Measurements from ENCODE around the gene FHOD1. TPM values are rescaled to one million over a fixed set of nuclear protein-coding genes. Genes with fewer than 3 reads are reported as not detected.

The FHOD1 gene
- total and polyA plus RNA-seq, 2 of the 13 experiments (the other 11 are each of a cell fraction or from before 2014, with no cell fraction given) = 20.0 to 20.8 TPM

GRCh38 chr16:67284699-67285646, 37.7 kb upstream of the FHOD1 start:
- Histone ChIP-seq H3K79me2 (ENCODE audit: insufficient read depth, low read length) (no peaks in the 10 kb centered on the region), H3K27me3 (ENCODE audit: control insufficient read depth in 1 of 2, insufficient read depth in 2 of 2, low read length in 2 of 2) (no peaks in the 10 kb centered on the region), H3K4me3 (replicated peaks in 1 of 3; ENCODE audit: insufficient read depth in 1 of 3, low read depth in 2 of 3, low read length in 3 of 3) (no peak overlapping the region), H3K27ac (ENCODE audit: extremely low read length, insufficient read depth, low read length) (no peak overlapping the region), H3K4me2 (ENCODE audit: low read depth, low read length) (no peak overlapping the region; the same call in 1 of the 2 replicates), H3K4me1 (ENCODE audit: insufficient read depth, low read length) (peaks cover 1% of the 10 kb centered on the region), H3K9ac (ENCODE audit: insufficient read depth, low read depth, low read length) (no peak overlapping the region), H3K36me3 (replicated peaks in 1 of 2; ENCODE audit: control insufficient read depth in 1 of 2, insufficient read depth in 2 of 2, low read length in 2 of 2) (no peaks in the 10 kb centered on the region), H2AFZ (ENCODE audit: low read length) (no peak overlapping the region), H4K20me1 (ENCODE audit: insufficient read depth, low read length) (no peaks in the 10 kb centered on the region), H3K9me3 (ENCODE audit: low read length) (no peaks in the 10 kb centered on the region)
- BruUV-seq (replicated peaks) = no TSS peak
- ChIA-PET POLR2A (interaction anchor here (1.0 to 1.6 kb wide), 3 partner anchors 11 to 24 kb away, joined by 3 to 5 read pairs (median 4); no protein-coding TSS in a partner anchor), CTCF (ENCODE audit: low intra/inter-chr PET ratio, low total read pairs) (interaction anchor here (1.1 to 1.3 kb wide), 2 partner anchors 22 to 24 kb away, joined by 4 read pairs; no protein-coding TSS in a partner anchor)
- peak; percentile 54 for DNase-seq (ENCODE audit: low spot score)
- intact Hi-C loops (cut with micrococcal nuclease; ENCODE audit: unreplicated experiment) (no loop called here), in situ Hi-C loops (cut with HindIII; ENCODE audit: extremely low pct_ligation_motif_present, low pct_unique_long_range_greater_than_20kb) (no loop called here)
- peak; percentile 91 for ATAC-seq
- peak; percentile 67 for FAIRE-seq
- WGBS (ENCODE audit: low lambda C conversion rate) = 59% methylated on average over 24 of the region's 34 CpGs
- no peak for TF ChIP-seq CCDC6 (CRISPR knock-in tag; IDR thresholded peaks at IDR 0.05)
- TF ChIP-seq ZFP36L1 (CRISPR knock-in tag; IDR thresholded peaks at IDR 0.05) = no peak
- no peak for TF ChIP-seq EED (CRISPR knock-in tag; IDR thresholded peaks at IDR 0.05)
- no peak for TF ChIP-seq SP1 (IDR thresholded peaks at IDR 0.05)
- no peak for TF ChIP-seq SP1 (CRISPR knock-in tag; IDR thresholded peaks at IDR 0.05)
- TF ChIP-seq ASH2L (IDR thresholded peaks at IDR 0.05; ENCODE audit: insufficient read length, low read depth, low read length) = no peak
- TF ChIP-seq, protein P1, sequence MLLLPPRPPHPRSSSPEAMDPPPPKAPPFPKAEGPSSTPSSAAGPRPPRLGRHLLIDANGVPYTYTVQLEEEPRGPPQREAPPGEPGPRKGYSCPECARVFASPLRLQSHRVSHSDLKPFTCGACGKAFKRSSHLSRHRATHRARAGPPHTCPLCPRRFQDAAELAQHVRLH (CRISPR knock-in tag; IDR thresholded peaks at IDR 0.05; ENCODE audit: borderline replicate concordance, low read depth) = peak; percentile 21; the same call in 1 of the 2 replicates
- no peak for TF ChIP-seq ZNF644 (CRISPR knock-in tag; IDR thresholded peaks at IDR 0.05; ENCODE audit: low read depth)
- TF ChIP-seq STAG1 (CRISPR knock-in tag; IDR thresholded peaks at IDR 0.05) = peak; percentile 76
- no peak for TF ChIP-seq ZNF556 (CRISPR knock-in tag; IDR thresholded peaks at IDR 0.05; ENCODE audit: borderline replicate concordance)
- no peak for TF ChIP-seq RFX3 (CRISPR knock-in tag; IDR thresholded peaks at IDR 0.05)
- TF ChIP-seq ZNF432 (CRISPR knock-in tag; IDR thresholded peaks at IDR 0.05; ENCODE audit: borderline replicate concordance) = no peak
- TF ChIP-seq, protein P2, sequence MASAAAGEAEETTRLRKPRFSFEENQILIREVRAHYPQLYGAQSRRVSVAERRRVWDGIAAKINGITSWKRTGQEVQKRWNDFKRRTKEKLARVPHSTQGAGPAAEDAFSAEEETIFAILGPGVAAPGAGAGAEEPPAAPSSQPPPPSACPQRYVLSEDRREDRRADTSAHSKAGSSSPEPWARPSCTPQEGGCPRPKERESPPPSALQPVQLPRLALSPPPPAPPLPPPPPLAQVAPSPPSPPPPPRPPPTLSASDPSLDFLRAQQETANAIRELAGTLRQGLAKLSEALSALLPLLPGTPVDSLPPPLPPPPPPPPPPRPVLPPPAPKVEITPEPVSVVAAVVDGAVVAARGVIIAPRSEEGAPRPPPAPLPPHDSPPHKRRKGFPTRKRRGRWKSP (CRISPR knock-in tag; IDR thresholded peaks at IDR 0.05) = no peak
- no peak for TF ChIP-seq CBX1 (IDR thresholded peaks at IDR 0.05; ENCODE audit: low read depth)
- no peak for TF ChIP-seq ZSCAN12 (CRISPR knock-in tag; IDR thresholded peaks at IDR 0.05)
- no peak; the same call in 1 of the 2 replicates for TF ChIP-seq ZNF614 (CRISPR knock-in tag; IDR thresholded peaks at IDR 0.05; ENCODE audit: borderline replicate concordance)
- TF ChIP-seq, protein P3, sequence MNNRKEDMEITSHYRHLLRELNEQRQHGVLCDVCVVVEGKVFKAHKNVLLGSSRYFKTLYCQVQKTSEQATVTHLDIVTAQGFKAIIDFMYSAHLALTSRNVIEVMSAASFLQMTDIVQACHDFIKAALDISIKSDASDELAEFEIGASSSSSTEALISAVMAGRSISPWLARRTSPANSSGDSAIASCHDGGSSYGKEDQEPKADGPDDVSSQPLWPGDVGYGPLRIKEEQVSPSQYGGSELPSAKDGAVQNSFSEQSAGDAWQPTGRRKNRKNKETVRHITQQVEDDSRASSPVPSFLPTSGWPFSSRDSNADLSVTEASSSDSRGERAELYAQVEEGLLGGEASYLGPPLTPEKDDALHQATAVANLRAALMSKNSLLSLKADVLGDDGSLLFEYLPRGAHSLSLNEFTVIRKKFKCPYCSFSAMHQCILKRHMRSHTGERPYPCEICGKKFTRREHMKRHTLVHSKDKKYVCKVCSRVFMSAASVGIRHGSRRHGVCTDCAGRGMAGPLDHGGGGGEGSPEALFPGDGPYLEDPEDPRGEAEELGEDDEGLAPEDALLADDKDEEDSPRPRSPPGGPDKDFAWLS (CRISPR knock-in tag; IDR thresholded peaks at IDR 0.05; ENCODE audit: borderline replicate concordance) = no peak
- TF ChIP-seq ZNF121 (CRISPR knock-in tag; IDR thresholded peaks at IDR 0.05) = no peak
- TF ChIP-seq, protein P4, sequence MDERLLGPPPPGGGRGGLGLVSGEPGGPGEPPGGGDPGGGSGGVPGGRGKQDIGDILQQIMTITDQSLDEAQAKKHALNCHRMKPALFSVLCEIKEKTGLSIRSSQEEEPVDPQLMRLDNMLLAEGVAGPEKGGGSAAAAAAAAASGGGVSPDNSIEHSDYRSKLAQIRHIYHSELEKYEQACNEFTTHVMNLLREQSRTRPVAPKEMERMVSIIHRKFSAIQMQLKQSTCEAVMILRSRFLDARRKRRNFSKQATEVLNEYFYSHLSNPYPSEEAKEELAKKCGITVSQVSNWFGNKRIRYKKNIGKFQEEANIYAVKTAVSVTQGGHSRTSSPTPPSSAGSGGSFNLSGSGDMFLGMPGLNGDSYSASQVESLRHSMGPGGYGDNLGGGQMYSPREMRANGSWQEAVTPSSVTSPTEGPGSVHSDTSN (CRISPR knock-in tag; IDR thresholded peaks at IDR 0.05) = no peak
- TF ChIP-seq BRD4 (CRISPR knock-in tag; IDR thresholded peaks at IDR 0.05) = no peak
- TF ChIP-seq CHCHD3 (CRISPR knock-in tag; IDR thresholded peaks at IDR 0.05) = no peak
- 0 out of 2 replicates have a peak, but pooled peaks have one; percentile 27 for TF ChIP-seq ZSCAN25 (CRISPR knock-in tag; IDR thresholded peaks at IDR 0.05)
